H9 (cell line): ENCODE data around the gene PAK6. TPM values are rescaled to one million over a fixed set of nuclear protein-coding genes. Genes with fewer than 3 reads are reported as not detected.

Experiments used
- DNase-seq: peaks from one replicate; pipeline ENCODE4 v3.0.0-alpha.2; 2017
- H2AFZ ChIP-seq: one replicate; pipeline ENCODE4 v1.6.1; 2013; ENCODE audit warnings: mild to moderate bottlenecking, low read length, control low read depth, moderate library complexity
- H2AK5ac ChIP-seq: 2 replicates; pipeline ENCODE4 v1.6.1; 2013; ENCODE audit warnings: low read length, control low read depth, mixed read lengths; ENCODE audit not compliant: insufficient read length
- H2BK120ac ChIP-seq: one replicate; pipeline ENCODE4 v1.6.1; 2013; ENCODE audit warnings: low read depth, mild to moderate bottlenecking, low read length, control low read depth, inconsistent platforms; ENCODE audit not compliant: poor library complexity, severe bottlenecking
- H2BK12ac ChIP-seq: 2 replicates; pipeline ENCODE4 v1.6.1; 2013; ENCODE audit warnings: low read length, control low read depth, mixed read lengths, low read depth; ENCODE audit not compliant: insufficient read length
- H2BK15ac ChIP-seq: 2 replicates; pipeline ENCODE4 v1.6.1; 2013; ENCODE audit warnings: low read depth, low read length, control low read depth
- H2BK20ac ChIP-seq: one replicate; pipeline ENCODE4 v1.6.1; 2013; ENCODE audit warnings: low read depth, mild to moderate bottlenecking, low read length, control low read depth, inconsistent platforms; ENCODE audit not compliant: poor library complexity, severe bottlenecking
- H2BK5ac ChIP-seq: 2 replicates; pipeline ENCODE4 v1.6.1; 2013; ENCODE audit warnings: low read length, control low read depth, mixed read lengths; ENCODE audit not compliant: insufficient read length
- H3K14ac ChIP-seq: 2 replicates; pipeline ENCODE4 v1.6.1; 2013; ENCODE audit warnings: low read length, control low read depth; ENCODE audit not compliant: insufficient read depth
- H3K18ac ChIP-seq: 2 replicates; pipeline ENCODE4 v1.6.1; 2013; ENCODE audit warnings: low read depth, mild to moderate bottlenecking, mixed read lengths, low read length, control low read depth; ENCODE audit not compliant: insufficient read length
- H3K23ac ChIP-seq: 2 replicates; pipeline ENCODE4 v1.6.1; 2013; ENCODE audit warnings: low read length, control low read depth, mixed read lengths, low read depth; ENCODE audit not compliant: insufficient read length
- H3K23me2 ChIP-seq: 2 replicates; pipeline ENCODE4 v1.6.1; 2013; ENCODE audit warnings: low read depth, mild to moderate bottlenecking, mixed read lengths, low read length, control low read depth; ENCODE audit not compliant: insufficient read length, poor library complexity, severe bottlenecking
- H3K27ac ChIP-seq: 2 replicates; pipeline ENCODE4 v1.5.1; 2013; ENCODE audit warnings: low read length, control low read depth, mixed read lengths, low read depth; ENCODE audit not compliant: insufficient read length
- H3K27me3 ChIP-seq: 2 replicates; pipeline ENCODE4 v1.6.1; 2013; ENCODE audit warnings: low read length, control low read depth, inconsistent platforms; ENCODE audit not compliant: insufficient read depth
- H3K4ac ChIP-seq: 2 replicates; pipeline ENCODE4 v1.6.1; 2013; ENCODE audit warnings: low read depth, mild to moderate bottlenecking, control low read depth, inconsistent platforms, low read length, moderate library complexity
- H3K4me1 ChIP-seq: 2 replicates; pipeline ENCODE4 v1.6.1; 2013; ENCODE audit warnings: low read length, control low read depth, inconsistent platforms; ENCODE audit not compliant: insufficient read depth
- H3K4me2 ChIP-seq: 2 replicates; pipeline ENCODE4 v1.6.1; 2013; ENCODE audit warnings: low read length, control low read depth, mixed read lengths; ENCODE audit not compliant: insufficient read length, insufficient read depth
- H3K56ac ChIP-seq: 2 replicates; pipeline ENCODE4 v1.6.1; 2013; ENCODE audit warnings: low read depth, mild to moderate bottlenecking, mixed read lengths, low read length, control low read depth; ENCODE audit not compliant: insufficient read length
- H3K79me1 ChIP-seq: 2 replicates; pipeline ENCODE4 v1.6.1; 2013; ENCODE audit warnings: low read depth, mild to moderate bottlenecking, moderate library complexity, low read length, control low read depth, inconsistent platforms; ENCODE audit not compliant: insufficient read depth, poor library complexity, severe bottlenecking
- H3K79me2 ChIP-seq: 2 replicates; pipeline ENCODE4 v1.6.1; 2013; ENCODE audit warnings: low read length, control low read depth, inconsistent platforms; ENCODE audit not compliant: insufficient read depth
- H3K9ac ChIP-seq: 2 replicates; pipeline ENCODE4 v1.6.1; 2013; ENCODE audit warnings: low read length, control low read depth, mixed read lengths; ENCODE audit not compliant: insufficient read length; ENCODE audit errors: extremely low read depth
- H3K9me3 ChIP-seq: one replicate; pipeline ENCODE4 v1.6.1; 2013; ENCODE audit warnings: low read depth, low read length, inconsistent platforms; ENCODE audit not compliant: control insufficient read depth
- H3T11ph ChIP-seq: one replicate; pipeline ENCODE4 v1.6.1; 2013; ENCODE audit warnings: mild to moderate bottlenecking, low read length, control low read depth, inconsistent platforms
- H4K20me1 ChIP-seq: one replicate; pipeline ENCODE4 v1.6.1; 2013; ENCODE audit not compliant: control insufficient read depth, insufficient read length, insufficient read depth
- H4K5ac ChIP-seq: 2 replicates; pipeline ENCODE4 v1.6.1; 2013; ENCODE audit warnings: low read depth, mild to moderate bottlenecking, mixed read lengths, low read length, control low read depth; ENCODE audit not compliant: insufficient read length
- H4K8ac ChIP-seq: replicated peaks from 2 replicates; pipeline ENCODE4 v1.6.1; 2013; ENCODE audit warnings: low read length, control low read depth, mixed read lengths, low read depth; ENCODE audit not compliant: insufficient read length
- H4K91ac ChIP-seq: 2 replicates; pipeline ENCODE4 v1.6.1; 2013; ENCODE audit warnings: low read depth, mild to moderate bottlenecking, moderate library complexity, mixed read lengths, low read length, control low read depth; ENCODE audit not compliant: insufficient read length
- H3K27ac Mint-ChIP-seq, 3 experiments: 2 replicates in 2 of 3; 3 replicates in 1 of 3; pipeline ENCODE4 v1.8.0; 2020 to 2021; ENCODE audit warnings: mixed read lengths in 3 of 3, mild to moderate bottlenecking in 1 of 3, moderate library complexity in 1 of 3
- H3K27me3 Mint-ChIP-seq: 2 replicates; pipeline ENCODE4 v1.8.0; 2021; ENCODE audit warnings: low read depth, mild to moderate bottlenecking, moderate library complexity, mixed read lengths
- H3K36me3 Mint-ChIP-seq, 3 experiments: 2 replicates in 2 of 3; 3 replicates in 1 of 3; pipeline ENCODE4 v1.8.0; 2020 to 2021; ENCODE audit warnings: low read depth in 3 of 3, mixed read lengths in 3 of 3; ENCODE audit not compliant: insufficient read depth in 1 of 3
- H3K4me1 Mint-ChIP-seq, 2 experiments: 2 replicates each; pipeline ENCODE4 v1.8.0; 2020; ENCODE audit warnings: mixed read lengths in 2 of 2
- H3K4me3 Mint-ChIP-seq, 2 experiments: 2 replicates in 1 of 2; 3 replicates in 1 of 2; pipeline ENCODE4 v1.8.0; 2020 to 2021; ENCODE audit warnings: mild to moderate bottlenecking in 2 of 2, mixed read lengths in 2 of 2, moderate library complexity in 1 of 2
- H3K9me3 Mint-ChIP-seq, 2 experiments: 2 replicates in 1 of 2; 3 replicates in 1 of 2; pipeline ENCODE4 v1.8.0; 2020; ENCODE audit warnings: mild to moderate bottlenecking in 2 of 2, mixed read lengths in 2 of 2, moderate library complexity in 1 of 2
- WGBS: extraction: QIAGEN DNeasy Blood & Tissue Kit; methylation state at CpG from one replicate; pipeline ENCODE4 v1.1.7; 2013; ENCODE audit warnings: missing lambda C conversion rate, low lambda C conversion rate, mixed read lengths; ENCODE audit not compliant: insufficient read length; ENCODE audit errors: extremely low coverage; 5-methylcytosine and 5-hydroxymethylcytosine counted together
- total RNA-seq: library from RNA; stranded (reverse); gene quantifications from 2 replicates; pipeline ENCODE4 v1.2.1, GENCODE V29; 2021
- TF ChIP-seq, protein P1 (sequence below): fragments of 200-600 bp; sonication (generic); conservative IDR thresholded peaks from 3 replicates; pipeline ENCODE4 v1.8.0; 2021; ENCODE audit warnings: antibody characterized with exemption, mild to moderate bottlenecking

The PAK6 gene
- total RNA-seq, 1 experiment from 2014 or later: 7.4 TPM

DNA sequence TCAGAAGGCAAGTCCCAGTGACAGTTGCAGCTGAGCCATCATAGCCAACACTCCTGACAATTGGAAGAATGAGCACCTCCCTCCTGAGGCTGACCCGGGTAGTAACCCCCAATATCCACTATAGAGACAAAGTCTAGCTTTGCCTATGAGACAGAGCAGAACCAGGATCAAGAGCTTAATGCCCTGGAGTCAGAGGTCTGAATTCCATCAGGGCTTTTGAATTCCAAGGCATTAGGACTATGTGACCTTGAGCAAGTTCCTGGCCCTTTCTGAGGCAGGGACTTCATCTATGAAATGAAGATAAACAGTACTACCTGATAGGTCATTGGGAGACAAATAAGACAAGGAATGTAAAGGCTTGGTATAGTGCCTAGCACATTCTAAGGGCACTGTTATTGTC, 81.5 kb downstream of the PAK6 start:
- no peaks in the 10 kb centered on the region for H3K79me2 ChIP-seq
- H3K4me2 ChIP-seq: no peak overlapping the region
- H4K5ac ChIP-seq: no peak overlapping the region
- H3K27me3 ChIP-seq: no peaks in the 10 kb centered on the region; the same call in 1 of the 2 replicates
- H3K4me1 ChIP-seq: 0 out of 2 replicates have a peak, but pooled peaks cover 4% of the 10 kb centered on the region
- no peak overlapping the region for H3T11ph ChIP-seq
- H3K23ac ChIP-seq: no peak overlapping the region
- no peak overlapping the region for H3K4ac ChIP-seq
- no CpG with 5 or more reads among the region's 1 CpG for WGBS
- Mint-ChIP-seq H3K4me1 (peaks cover 25 to 28% of the 10 kb centered on the region in 2 experiments), H3K9me3 (peaks cover 0 to 6% of the 10 kb centered on the region in 2 experiments; a peak in 1 of 5 replicates), H3K27ac (no peak overlapping the region), H3K27me3 (peaks cover 43% of the 10 kb centered on the region), H3K4me3 (no peak overlapping the region), H3K36me3 (peaks cover 0 to 5% (median 0%) of the 10 kb centered on the region in 3 experiments; a peak in 2 of 7 replicates)
- no peak overlapping the region for H3K18ac ChIP-seq
- no peaks in the 10 kb centered on the region for H3K79me1 ChIP-seq
- no peak overlapping the region for H2BK12ac ChIP-seq
- DNase-seq: no peak
- H2AK5ac ChIP-seq: no peak overlapping the region
- no peak overlapping the region for H3K56ac ChIP-seq
- H3K27ac ChIP-seq: no peak overlapping the region
- peaks cover 10% of the 10 kb centered on the region for H3K23me2 ChIP-seq
- H4K91ac ChIP-seq: no peak overlapping the region
- no peak overlapping the region for H2BK20ac ChIP-seq
- H2BK15ac ChIP-seq: no peak overlapping the region
- TF ChIP-seq, protein P1, sequence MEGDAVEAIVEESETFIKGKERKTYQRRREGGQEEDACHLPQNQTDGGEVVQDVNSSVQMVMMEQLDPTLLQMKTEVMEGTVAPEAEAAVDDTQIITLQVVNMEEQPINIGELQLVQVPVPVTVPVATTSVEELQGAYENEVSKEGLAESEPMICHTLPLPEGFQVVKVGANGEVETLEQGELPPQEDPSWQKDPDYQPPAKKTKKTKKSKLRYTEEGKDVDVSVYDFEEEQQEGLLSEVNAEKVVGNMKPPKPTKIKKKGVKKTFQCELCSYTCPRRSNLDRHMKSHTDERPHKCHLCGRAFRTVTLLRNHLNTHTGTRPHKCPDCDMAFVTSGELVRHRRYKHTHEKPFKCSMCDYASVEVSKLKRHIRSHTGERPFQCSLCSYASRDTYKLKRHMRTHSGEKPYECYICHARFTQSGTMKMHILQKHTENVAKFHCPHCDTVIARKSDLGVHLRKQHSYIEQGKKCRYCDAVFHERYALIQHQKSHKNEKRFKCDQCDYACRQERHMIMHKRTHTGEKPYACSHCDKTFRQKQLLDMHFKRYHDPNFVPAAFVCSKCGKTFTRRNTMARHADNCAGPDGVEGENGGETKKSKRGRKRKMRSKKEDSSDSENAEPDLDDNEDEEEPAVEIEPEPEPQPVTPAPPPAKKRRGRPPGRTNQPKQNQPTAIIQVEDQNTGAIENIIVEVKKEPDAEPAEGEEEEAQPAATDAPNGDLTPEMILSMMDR: no peak
- no peak overlapping the region for H4K8ac ChIP-seq
- H3K9ac ChIP-seq: no peak overlapping the region
- no peaks in the 10 kb centered on the region for H3K9me3 ChIP-seq
- H2AFZ ChIP-seq: no peak overlapping the region
- no peak overlapping the region for H3K14ac ChIP-seq
- no peak overlapping the region for H2BK5ac ChIP-seq
- H4K20me1 ChIP-seq: no peaks in the 10 kb centered on the region
- no peak overlapping the region for H2BK120ac ChIP-seq
